PC-3 (cell line): ENCODE measurements around the gene TMEM164. TPM values are rescaled to one million over a fixed set of nuclear protein-coding genes. Genes with fewer than 3 reads are reported as not detected.
"Not testable (repeated sequence)": the region's sequence is repeated elsewhere in the genome, so short reads cannot be mapped to it uniquely, and the experiment has no call there.

Source experiments
- ATAC-seq: fragments of 200-7000 bp; cut with Tn5 transposase; 2 replicates; pipeline ENCODE4 v1.9.1; 2020; ENCODE audit warnings: mild to moderate bottlenecking, moderate library complexity
- BruUV-seq: library from RNA; stranded (reverse); fragments of 400-500 nt; replicated peaks from 2 replicates; lab custom pipeline; 2021; lab: Mats Ljungman, UMichigan
- CTCF ChIA-PET: fragments of 300-600 bp; sonication (Branson Sonifier 250); formaldehyde crosslinking; loops from one replicate; lab custom pipeline; 2022; ENCODE audit warnings: antibody characterized with exemption; lab: Charles Lee
- POLR2A ChIA-PET: fragments of 300-600 bp; sonication (Branson Sonifier 250); formaldehyde crosslinking; loops from one replicate; lab custom pipeline; 2022; ENCODE audit warnings: antibody characterized with exemption; ENCODE audit not compliant: unreplicated experiment; lab: Charles Lee
- DNase-seq: peaks from one replicate; pipeline ENCODE4 v3.0.0-alpha.2; 2015
- H2AFZ ChIP-seq: fragments of 300-600 bp; sonication (generic); 2 replicates; pipeline ENCODE4 v1.6.0; 2016; ENCODE audit warnings: antibody characterized with exemption, low read length
- H3F3A ChIP-seq: fragments of 300-600 bp; sonication (generic); one replicate; pipeline ENCODE4 v1.6.0; 2017; ENCODE audit warnings: antibody characterized with exemption, low read length, control low read depth, mild to moderate bottlenecking; ENCODE audit not compliant: unreplicated experiment
- H3K27ac ChIP-seq: fragments of 300-600 bp; sonication (generic); 2 replicates; pipeline ENCODE4 v1.5.1; 2016; ENCODE audit warnings: mild to moderate bottlenecking, low read length
- H3K27me3 ChIP-seq: fragments of 300-600 bp; sonication (generic); 2 replicates; pipeline ENCODE4 v1.6.1; 2016; ENCODE audit warnings: low read length, mixed read lengths
- H3K36me3 ChIP-seq: fragments of 300-600 bp; sonication (generic); 2 replicates; pipeline ENCODE4 v1.6.1; 2016; ENCODE audit warnings: low read depth, mixed run types, low read length, mixed read lengths
- H3K4me1 ChIP-seq: fragments of 300-600 bp; sonication (generic); 2 replicates; pipeline ENCODE4 v1.5.1; 2016; ENCODE audit warnings: low read length; ENCODE audit not compliant: insufficient read depth
- H3K4me2 ChIP-seq: fragments of 300-600 bp; sonication (generic); 2 replicates; pipeline ENCODE4 v1.6.0; 2016; ENCODE audit warnings: low read length
- H3K4me3 ChIP-seq: fragments of 300-600 bp; sonication (generic); 2 replicates; pipeline ENCODE4 v1.5.1; 2016; ENCODE audit warnings: mild to moderate bottlenecking, low read length, mixed read lengths
- H3K79me2 ChIP-seq: fragments of 300-600 bp; sonication (generic); 2 replicates; pipeline ENCODE4 v1.6.1; 2017; ENCODE audit warnings: low read length, mixed read lengths
- H3K9ac ChIP-seq: fragments of 300-600 bp; sonication (generic); 2 replicates; pipeline ENCODE4 v1.6.0; 2016; ENCODE audit warnings: mild to moderate bottlenecking, low read length
- H3K9me2 ChIP-seq: fragments of 300-600 bp; sonication (generic); replicated peaks from 2 replicates; pipeline ENCODE4 v1.6.1; 2016; ENCODE audit warnings: mixed run types, low read length, mixed read lengths
- H3K9me3 ChIP-seq: fragments of 300-600 bp; sonication (generic); 2 replicates; pipeline ENCODE4 v1.6.1; 2016; ENCODE audit warnings: low read length, mixed read lengths
- H4K20me1 ChIP-seq: fragments of 300-600 bp; sonication (generic); 2 replicates; pipeline ENCODE4 v1.6.1; 2016; ENCODE audit warnings: low read length, mixed read lengths
- CTCF ChIP-seq: fragments of 300-600 bp; sonication (generic); conservative IDR thresholded peaks from 2 replicates; pipeline ENCODE4 v1.5.1; 2017; ENCODE audit warnings: antibody characterized with exemption, low read depth, mild to moderate bottlenecking, low read length
- EZH2 ChIP-seq: fragments of 300-600 bp; sonication (generic); IDR thresholded peaks from one replicate; pipeline ENCODE4 v1.6.1; 2017; ENCODE audit warnings: antibody characterized with exemption, mild to moderate bottlenecking, low read length; ENCODE audit not compliant: unreplicated experiment
- EZH2phosphoT487 ChIP-seq: fragments of 300-600 bp; sonication (generic); IDR thresholded peaks from 2 replicates; pipeline ENCODE4 v1.6.1; 2018; ENCODE audit warnings: mild to moderate bottlenecking, antibody characterized with exemption, low read length, borderline replicate concordance
- intact Hi-C: fragments of 100-400 bp; cut with micrococcal nuclease; formaldehyde crosslinking; loops from 2 replicates; pipeline ENCODE4 v1.9.0; 2023
- total RNA-seq: library from RNA; depleted of rRNA; stranded (reverse); fragments of >200 nt; gene quantifications from 2 replicates; pipeline ENCODE4 v1.2.3, GENCODE V29; 2014

TMEM164 gene
- total RNA-seq, 1 experiment from 2014 or later, result 26.6 TPM

GRCh38 chrX:110146521-110146920, 143.6 kb downstream of the TMEM164 start:
- Histone ChIP-seq H4K20me1 (no peaks in the 10 kb centered on the region), H2AFZ (no peak overlapping the region), H3K36me3 (no peaks in the 10 kb centered on the region), H3K4me1 (no peaks in the 10 kb centered on the region), H3K27ac (no peak overlapping the region), H3K9me3 (no peaks in the 10 kb centered on the region), H3K9me2 (no peaks in the 10 kb centered on the region), H3K4me2 (no peak overlapping the region), H3F3A (no peaks in the 10 kb centered on the region), H3K79me2 (no peaks in the 10 kb centered on the region), H3K4me3 (no peak overlapping the region), H3K9ac (no peak overlapping the region), H3K27me3 (no peaks in the 10 kb centered on the region)
- ATAC-seq, result peak; percentile 82
- DNase-seq, result peak; percentile 72
- ChIA-PET POLR2A (no interaction called here), CTCF (interaction anchor here (0.5 to 1.6 kb wide), 17 partner anchors 14 to 691 kb away, joined by 3 to 7 read pairs (median 4); no protein-coding TSS in a partner anchor)
- intact Hi-C loops, result loop anchor here (1.0 kb wide), 2 partner anchors 143 to 235 kb away; partner anchors contain the start of gene TMEM164
- no TSS peak for BruUV-seq
- TF ChIP-seq EZH2phosphoT487, result no peak
- peak; percentile 74 for TF ChIP-seq CTCF
- TF ChIP-seq EZH2, result no peak

GRCh38 chrX:110153244-110153643, 150.3 kb downstream of the TMEM164 start:
- no peaks in the 10 kb centered on the region for H3F3A ChIP-seq
- ATAC-seq, result no peak
- no peak overlapping the region for H3K4me3 ChIP-seq
- H3K27me3 ChIP-seq, result no peaks in the 10 kb centered on the region
- no peaks in the 10 kb centered on the region for H3K79me2 ChIP-seq
- no peaks in the 10 kb centered on the region for H3K9me3 ChIP-seq
- DNase-seq, result no peak
- no peaks in the 10 kb centered on the region for H4K20me1 ChIP-seq
- H3K36me3 ChIP-seq, result no peaks in the 10 kb centered on the region
- H3K9ac ChIP-seq, result no peak overlapping the region
- H3K4me2 ChIP-seq, result no peak overlapping the region
- ChIA-PET CTCF (no interaction called here), POLR2A (no interaction called here)
- no peak for TF ChIP-seq EZH2
- TF ChIP-seq CTCF, result no peak
- TF ChIP-seq EZH2phosphoT487, result no peak
- H2AFZ ChIP-seq, result no peak overlapping the region
- H3K9me2 ChIP-seq, result no peaks in the 10 kb centered on the region
- BruUV-seq, result no TSS peak
- intact Hi-C loops, result no loop called here
- H3K27ac ChIP-seq, result no peak overlapping the region
- no peaks in the 10 kb centered on the region for H3K4me1 ChIP-seq

- no peaks in the 10 kb centered on the region for H3K27me3 ChIP-seq
- H3K79me2 ChIP-seq, result no peaks in the 10 kb centered on the region
- H3K4me2 ChIP-seq, result no peak overlapping the region
- DNase-seq (no peak), ATAC-seq (no peak)
- H3F3A ChIP-seq, result no peaks in the 10 kb centered on the region
- intact Hi-C loops, result no loop called here
- no peaks in the 10 kb centered on the region for H3K36me3 ChIP-seq
- no peak overlapping the region for H3K4me3 ChIP-seq
- H3K4me1 ChIP-seq, result no peaks in the 10 kb centered on the region
- H3K9ac ChIP-seq, result no peak overlapping the region
- no peaks in the 10 kb centered on the region for H3K9me3 ChIP-seq
- H3K9me2 ChIP-seq, result no peaks in the 10 kb centered on the region
- CTCF ChIA-PET, result no interaction called here
- POLR2A ChIA-PET, result no interaction called here
- no peak overlapping the region for H3K27ac ChIP-seq
- no peak overlapping the region for H2AFZ ChIP-seq
- BruUV-seq, result no TSS peak
- TF ChIP-seq CTCF, result no peak
- TF ChIP-seq EZH2phosphoT487, result no peak
- no peak for TF ChIP-seq EZH2
- H4K20me1 ChIP-seq, result no peaks in the 10 kb centered on the region
Observed at GRCh38 chrX:110153896-110154295, 151.0 kb downstream of the TMEM164 start.

GRCh38 chrX:110154328-110154727, 151.4 kb downstream of the TMEM164 start:
- intact Hi-C loops, CTCF ChIA-PET, BruUV-seq: not testable (repeated sequence)

More at GRCh38 chrX:110154328-110154727, 151.4 kb downstream of the TMEM164 start:
- H3K36me3 ChIP-seq, H3K9me3 ChIP-seq, ATAC-seq, H3K9ac ChIP-seq, H3F3A ChIP-seq, H2AFZ ChIP-seq, H3K4me1 ChIP-seq, H3K9me2 ChIP-seq, H3K4me2 ChIP-seq, H3K27ac ChIP-seq, H4K20me1 ChIP-seq, H3K79me2 ChIP-seq, H3K4me3 ChIP-seq, POLR2A ChIA-PET, H3K27me3 ChIP-seq, DNase-seq: not testable (repeated sequence)
